ENCODE data around the gene ST13.
"Not testable (repeated sequence)": the region's sequence is repeated elsewhere in the genome, so short reads cannot be mapped to it uniquely, and the experiment has no call there.

Gene ST13

DNA sequence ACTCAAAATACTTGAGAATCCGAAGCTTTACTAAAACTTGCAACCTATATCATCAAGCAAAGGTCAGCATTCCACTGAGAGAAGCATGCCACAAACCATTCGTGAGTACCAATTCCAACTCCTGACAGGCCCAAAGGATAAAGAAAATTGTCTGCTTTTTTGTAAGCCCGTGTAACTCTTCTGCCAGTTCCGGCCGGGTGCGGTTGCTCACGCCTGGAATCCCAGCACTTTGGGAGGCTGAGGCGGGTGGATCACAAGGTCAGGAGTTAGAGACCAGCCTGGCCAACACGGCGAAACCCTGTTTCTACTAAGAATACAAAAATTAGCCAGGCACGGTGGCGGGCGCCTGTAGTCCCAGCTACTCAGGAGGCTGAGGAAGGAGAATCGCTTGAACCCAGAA, 74.7 kb downstream of the ST13 start:
- DNase-seq (ENCODE audit: low read depth): not testable (repeated sequence)

Data from non-pigmented ciliary epithelial cell (primary cell).